GM12891 (cell line): ENCODE results near the gene PIP4K2A.

Experiments
- POLR2A ChIP-seq: IDR thresholded peaks from 2 replicates; pipeline ENCODE4 v1.6.1; 2011; ENCODE audit warnings: low read depth, low read length, control low read depth
- POLR2AphosphoS5 ChIP-seq: IDR thresholded peaks from 2 replicates; pipeline ENCODE4 v1.6.1; 2011; ENCODE audit warnings: low read depth, low read length, control low read depth
- SPI1 ChIP-seq: IDR thresholded peaks from 2 replicates; pipeline ENCODE4 v1.6.1; 2011; ENCODE audit warnings: low read depth, low read length, control low read depth

GRCh38 chr10:22647244-22647643 lies 67.1 kb downstream of the PIP4K2A start:
- TF ChIP-seq POLR2AphosphoS5, result no peak
- TF ChIP-seq POLR2A, result no peak
- TF ChIP-seq SPI1, result no peak
